Fibroblast of pulmonary artery (primary cell): Measurements from ENCODE around the gene HRK.
"Not testable (repeated sequence)": the region's sequence is repeated elsewhere in the genome, so short reads cannot be mapped to it uniquely, and the experiment has no call there.

Experiments used
- DNase-seq: peaks from one replicate; pipeline ENCODE4 v3.0.0-alpha.2; 2010; ENCODE audit warnings: low read depth
- H3K4me3 ChIP-seq: replicated peaks from 2 replicates; pipeline ENCODE4 v1.5.1; 2011; ENCODE audit warnings: low read depth, mild to moderate bottlenecking, control low read depth, low read length, moderate library complexity
- CTCF ChIP-seq: IDR thresholded peaks from 2 replicates; pipeline ENCODE4 v1.5.1; 2011; ENCODE audit warnings: mild to moderate bottlenecking, control low read depth, low read length, inconsistent platforms; ENCODE audit errors: missing control alignments

The HRK gene

DNA sequence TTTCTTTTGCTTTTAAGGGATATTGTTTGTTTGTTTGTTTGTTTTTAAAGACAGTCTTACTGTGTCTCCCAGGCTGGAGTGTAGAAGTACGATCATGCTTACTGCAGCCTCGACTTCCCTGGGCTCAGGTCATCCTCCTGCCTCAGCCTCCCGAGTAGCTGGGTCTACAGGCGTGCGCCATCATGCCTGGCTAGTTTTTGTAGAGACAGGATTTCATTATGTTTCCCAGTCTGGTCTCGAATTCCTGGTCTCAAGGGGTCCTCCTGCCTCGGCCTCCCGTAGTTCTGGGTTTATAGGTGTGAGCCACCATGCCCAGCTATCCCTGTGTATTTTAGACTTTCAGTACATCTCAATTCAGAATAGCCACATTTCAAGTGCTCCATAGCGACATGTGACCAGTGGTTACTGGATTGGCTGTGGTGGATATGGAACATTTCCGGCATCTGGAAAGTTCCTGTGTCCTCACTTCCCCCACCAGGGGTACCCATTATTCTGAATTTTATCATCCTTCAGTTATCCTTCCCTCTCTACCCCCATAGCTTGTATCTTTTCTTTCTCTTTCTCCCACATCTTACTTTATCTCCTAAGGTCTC lies 61.1 kb downstream of the HRK start:
- no peak for DNase-seq
- no peak overlapping the region for H3K4me3 ChIP-seq
- TF ChIP-seq CTCF, result no peak

DNA sequence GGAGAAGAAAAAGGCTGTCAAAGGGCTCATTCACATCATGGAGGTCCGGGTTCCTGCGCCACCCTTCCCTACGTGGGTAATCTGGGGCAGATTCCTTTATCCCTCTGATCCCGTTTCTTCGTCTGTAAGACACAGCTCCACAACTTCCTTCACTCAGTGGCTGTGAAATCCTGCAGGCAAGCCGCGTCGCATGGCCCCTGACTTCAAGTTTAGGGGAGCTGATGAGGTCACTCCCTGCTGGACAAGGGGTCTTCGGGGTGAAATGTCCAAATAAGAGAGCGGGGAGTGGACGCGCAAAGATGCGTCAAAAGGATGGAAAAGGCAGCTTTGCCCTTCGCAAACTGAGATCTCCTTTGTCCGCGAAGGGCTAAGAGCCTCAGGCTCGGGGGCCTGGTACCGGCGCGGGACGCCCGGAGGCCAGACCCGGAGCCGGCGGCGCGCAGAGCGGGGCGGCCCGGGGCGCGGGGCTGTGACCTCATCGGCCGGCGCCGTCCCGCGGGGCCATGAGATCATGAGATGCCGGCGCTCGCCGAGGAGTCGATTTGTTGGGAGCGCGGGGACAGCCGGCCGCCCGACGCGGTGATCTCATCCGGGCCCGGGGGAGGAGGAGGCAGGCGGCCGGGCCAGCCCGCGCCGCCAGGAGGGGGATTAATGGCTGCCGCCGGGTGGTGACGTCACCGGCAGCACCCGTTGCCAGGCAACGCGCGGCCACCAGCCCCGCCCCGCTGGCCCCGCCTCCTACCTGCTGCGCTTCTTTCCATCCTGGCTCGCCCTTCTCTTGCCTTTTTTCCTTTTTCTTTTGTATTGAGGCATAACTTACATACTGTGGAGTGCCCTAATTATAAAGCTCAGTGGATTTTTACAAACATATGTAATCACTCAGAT lies 62.1 kb downstream of the HRK start:
- peak overlapping the region; percentile 95 for H3K4me3 ChIP-seq
- DNase-seq, result peak; percentile 91
- TF ChIP-seq CTCF, result no peak

DNA sequence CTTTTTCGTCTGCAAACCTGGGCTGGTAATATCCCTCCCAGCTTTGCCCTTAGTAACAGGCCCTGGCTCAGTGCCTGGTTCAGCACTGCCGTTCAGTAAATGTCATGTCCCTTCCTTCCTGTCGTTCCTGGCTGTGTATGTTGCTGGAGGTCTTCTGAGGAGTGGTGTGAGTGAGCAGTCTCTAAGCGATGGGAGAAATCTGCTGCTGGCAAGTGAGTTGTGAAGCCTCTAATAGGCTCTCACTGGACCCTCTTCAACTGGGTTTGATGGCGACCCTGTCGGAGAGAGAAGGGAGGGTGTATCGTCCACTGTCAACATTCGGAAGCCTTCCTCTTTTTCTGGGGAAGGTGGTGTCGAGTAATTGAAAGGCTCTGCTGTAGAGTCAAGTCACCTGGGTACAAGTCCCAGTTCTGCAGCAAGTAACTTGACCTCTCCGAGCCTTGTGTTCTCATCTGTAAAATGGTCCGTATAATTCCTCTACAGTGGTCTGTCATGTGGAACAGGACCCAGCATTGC lies 62.8 kb downstream of the HRK start:
- DNase-seq, result peak; percentile 40
- peak overlapping the region; percentile 95 for H3K4me3 ChIP-seq
- TF ChIP-seq CTCF, result no peak

GRCh38 chr12:116814766-116815165 lies 66.5 kb downstream of the HRK start:
- DNase-seq, H3K4me3 ChIP-seq: not testable (repeated sequence)

DNA sequence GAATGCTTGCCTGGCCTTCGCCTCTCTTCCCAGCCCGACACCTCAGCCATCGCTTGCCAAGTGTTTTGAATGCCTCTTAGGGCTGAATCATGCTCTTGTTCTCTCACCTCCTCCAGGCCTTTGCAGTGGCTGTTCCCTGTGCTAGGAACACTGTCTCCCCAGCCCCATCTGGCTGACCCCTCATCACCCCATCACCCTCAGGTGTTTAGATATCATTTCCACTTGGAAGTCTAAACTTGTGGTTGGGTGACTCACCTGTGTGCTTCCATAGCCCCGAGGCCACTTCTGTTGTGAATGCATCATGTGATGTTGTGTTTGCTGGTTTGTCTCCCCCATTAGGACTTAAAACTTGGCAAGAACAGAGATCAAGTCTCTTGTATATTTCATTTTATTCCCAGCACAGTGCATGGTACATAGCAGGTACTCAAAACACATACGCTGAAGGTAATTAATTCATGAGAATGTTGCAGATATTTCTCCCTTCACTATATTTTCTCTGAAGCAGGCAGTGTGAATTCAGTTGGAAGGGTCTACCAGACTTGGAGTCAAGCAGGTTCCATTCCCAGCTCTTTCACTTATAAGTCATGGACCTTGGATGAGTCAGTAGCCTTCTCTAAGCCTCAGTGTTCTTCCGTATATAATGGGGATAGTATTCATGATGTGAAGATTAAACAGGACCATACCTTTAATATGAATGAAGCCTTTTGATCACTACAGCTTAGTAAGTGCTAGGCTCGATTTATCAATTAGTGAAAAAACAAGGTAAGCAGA lies 67.8 kb downstream of the HRK start:
- TF ChIP-seq CTCF, result no peak
- H3K4me3 ChIP-seq, result no peak overlapping the region
- no peak for DNase-seq

GRCh38 chr12:116812238-116812637 lies 69.0 kb downstream of the HRK start:
- H3K4me3 ChIP-seq, result no peak overlapping the region
- DNase-seq, result no peak
- no peak for TF ChIP-seq CTCF
